ENCODE measurements around the gene PRAME.
"Not testable (repeated sequence)": the region's sequence is repeated elsewhere in the genome, so short reads cannot be mapped to it uniquely, and the experiment has no call there.

Gene PRAME

GRCh38 chr22:22528780-22529179, 30.3 kb downstream of the PRAME start:
- DNase-seq (no peak), ATAC-seq (no peak)
- no peaks in the 10 kb centered on the region for H3K36me3 Mint-ChIP-seq (ENCODE audit: low read depth)
- peaks cover 8% of the 10 kb centered on the region for H3K27me3 Mint-ChIP-seq
- H3K4me1 Mint-ChIP-seq, result no peaks in the 10 kb centered on the region
- no peak overlapping the region for H3K4me3 Mint-ChIP-seq
- no peak overlapping the region for H3K27ac Mint-ChIP-seq
- H3K9me3 Mint-ChIP-seq, result no peaks in the 10 kb centered on the region

GRCh38 chr22:22527312-22527711, 31.8 kb downstream of the PRAME start:
- ATAC-seq (no peak), DNase-seq (no peak)
- H3K4me3 Mint-ChIP-seq, result no peak overlapping the region
- H3K4me1 Mint-ChIP-seq, result no peaks in the 10 kb centered on the region
- no peaks in the 10 kb centered on the region for H3K9me3 Mint-ChIP-seq
- no peaks in the 10 kb centered on the region for H3K36me3 Mint-ChIP-seq (ENCODE audit: low read depth)
- H3K27ac Mint-ChIP-seq, result no peak overlapping the region
- H3K27me3 Mint-ChIP-seq, result peaks cover 11% of the 10 kb centered on the region

GRCh38 chr22:22526125-22526912, 32.7 kb downstream of the PRAME start:
- no peak overlapping the region for H3K4me3 Mint-ChIP-seq
- ATAC-seq, result no peak
- no peaks in the 10 kb centered on the region for H3K36me3 Mint-ChIP-seq (ENCODE audit: low read depth)
- H3K4me1 Mint-ChIP-seq, result no peaks in the 10 kb centered on the region
- H3K27ac Mint-ChIP-seq, result no peak overlapping the region
- DNase-seq, result no peak
- H3K9me3 Mint-ChIP-seq, result no peaks in the 10 kb centered on the region
- peaks cover 11% of the 10 kb centered on the region for H3K27me3 Mint-ChIP-seq

- ATAC-seq, result no peak
- DNase-seq, result no peak
- Mint-ChIP-seq H3K27ac (no peak overlapping the region), H3K9me3 (no peaks in the 10 kb centered on the region), H3K27me3 (peaks cover 16% of the 10 kb centered on the region), H3K4me3 (no peak overlapping the region), H3K36me3 (ENCODE audit: low read depth) (no peaks in the 10 kb centered on the region), H3K4me1 (no peaks in the 10 kb centered on the region)
Observed at GRCh38 chr22:22523494-22523893, 35.6 kb downstream of the PRAME start.

GRCh38 chr22:22521631-22522030, 37.4 kb downstream of the PRAME start:
- no peak for ATAC-seq
- H3K27me3 Mint-ChIP-seq, result peaks cover 16% of the 10 kb centered on the region

GRCh38 chr22:22520667-22521602, 38.1 kb downstream of the PRAME start:
- ATAC-seq (no peak), DNase-seq (no peak)
- H3K27ac Mint-ChIP-seq, result no peak overlapping the region
- H3K36me3 Mint-ChIP-seq (ENCODE audit: low read depth), result no peaks in the 10 kb centered on the region
- no peaks in the 10 kb centered on the region for H3K4me1 Mint-ChIP-seq
- H3K4me3 Mint-ChIP-seq, result no peak overlapping the region
- peaks cover 21% of the 10 kb centered on the region for H3K27me3 Mint-ChIP-seq
- H3K9me3 Mint-ChIP-seq, result no peaks in the 10 kb centered on the region

More at GRCh38 chr22:22521631-22522030, 37.4 kb downstream of the PRAME start:
- H3K9me3 Mint-ChIP-seq, result no peaks in the 10 kb centered on the region
- no peak overlapping the region for H3K4me3 Mint-ChIP-seq
- no peak overlapping the region for H3K27ac Mint-ChIP-seq
- no peaks in the 10 kb centered on the region for H3K4me1 Mint-ChIP-seq
- H3K36me3 Mint-ChIP-seq (ENCODE audit: low read depth), result no peaks in the 10 kb centered on the region
- no peak for DNase-seq

- H3K27ac Mint-ChIP-seq, result no peak within 1 kb of the TSS
- H3K27me3 Mint-ChIP-seq, result peaks cover 23% of the 10 kb centered on the region
- no peak within 1 kb of the TSS for H3K4me3 Mint-ChIP-seq
- ATAC-seq (no peak), DNase-seq (no peak)
- no peaks in the 10 kb centered on the region for H3K9me3 Mint-ChIP-seq
- H3K36me3 Mint-ChIP-seq (ENCODE audit: low read depth), result no peaks in the 10 kb centered on the region
- no peaks in the 10 kb centered on the region for H3K4me1 Mint-ChIP-seq
Observed at GRCh38 chr22:22520020-22520656, 38.9 kb downstream of the PRAME start, which contains the start of gene ZNF280A. TSS of gene ZNF280A (minus strand) at chr22:22520270. CDS start at chr22:22515630, 4,640 bp downstream.

- no peak overlapping the region for H3K27ac Mint-ChIP-seq
Observed at GRCh38 chr22:22519591-22519990, 39.5 kb downstream of the PRAME start.

GRCh38 chr22:22516992-22517391, 42.1 kb downstream of the PRAME start:
- Mint-ChIP-seq H3K27ac (no peak overlapping the region), H3K4me1 (no peaks in the 10 kb centered on the region), H3K27me3 (peaks cover 28% of the 10 kb centered on the region), H3K4me3 (no peak overlapping the region), H3K36me3 (ENCODE audit: low read depth) (no peaks in the 10 kb centered on the region), H3K9me3 (no peaks in the 10 kb centered on the region)
- DNase-seq (no peak), ATAC-seq (no peak)

More at GRCh38 chr22:22519591-22519990, 39.5 kb downstream of the PRAME start:
- no peak for ATAC-seq
- H3K27me3 Mint-ChIP-seq, result peaks cover 23% of the 10 kb centered on the region
- no peak overlapping the region for H3K4me3 Mint-ChIP-seq
- no peaks in the 10 kb centered on the region for H3K9me3 Mint-ChIP-seq
- no peaks in the 10 kb centered on the region for H3K4me1 Mint-ChIP-seq
- DNase-seq, result no peak
- no peaks in the 10 kb centered on the region for H3K36me3 Mint-ChIP-seq (ENCODE audit: low read depth)

GRCh38 chr22:22515890-22516289, 43.2 kb downstream of the PRAME start:
- Mint-ChIP-seq H3K9me3 (peaks cover 5% of the 10 kb centered on the region), H3K27ac (no peak overlapping the region), H3K36me3 (ENCODE audit: low read depth) (no peaks in the 10 kb centered on the region), H3K4me3 (no peak overlapping the region), H3K4me1 (no peaks in the 10 kb centered on the region), H3K27me3 (peaks cover 28% of the 10 kb centered on the region)
- DNase-seq, result no peak
- ATAC-seq, result no peak

- not testable (repeated sequence) for H3K4me3 Mint-ChIP-seq; H3K36me3 Mint-ChIP-seq (ENCODE audit: low read depth); DNase-seq; ATAC-seq; H3K27ac Mint-ChIP-seq; H3K4me1 Mint-ChIP-seq
- H3K27me3 Mint-ChIP-seq, result peaks cover 25% of the 10 kb centered on the region
- peaks cover 13% of the 10 kb centered on the region for H3K9me3 Mint-ChIP-seq
Observed at GRCh38 chr22:22514431-22514830, 44.6 kb downstream of the PRAME start.

GRCh38 chr22:22513619-22514018, 45.4 kb downstream of the PRAME start:
- H3K9me3 Mint-ChIP-seq, result peaks cover 15% of the 10 kb centered on the region
- no peaks in the 10 kb centered on the region for H3K4me1 Mint-ChIP-seq
- peaks cover 24% of the 10 kb centered on the region for H3K27me3 Mint-ChIP-seq
- no peak overlapping the region for H3K27ac Mint-ChIP-seq
- no peak overlapping the region for H3K4me3 Mint-ChIP-seq
- ATAC-seq (no peak), DNase-seq (no peak)
- H3K36me3 Mint-ChIP-seq (ENCODE audit: low read depth), result no peaks in the 10 kb centered on the region

GRCh38 chr22:22512951-22513350, 46.1 kb downstream of the PRAME start:
- peaks cover 15% of the 10 kb centered on the region for H3K9me3 Mint-ChIP-seq
- H3K27me3 Mint-ChIP-seq, result peaks cover 24% of the 10 kb centered on the region
- no peak for DNase-seq
- ATAC-seq, result no peak
- peaks cover under 1% of the 10 kb centered on the region for H3K4me1 Mint-ChIP-seq
- H3K4me3 Mint-ChIP-seq, result no peak overlapping the region
- no peaks in the 10 kb centered on the region for H3K36me3 Mint-ChIP-seq (ENCODE audit: low read depth)
- H3K27ac Mint-ChIP-seq, result no peak overlapping the region

GRCh38 chr22:22510833-22511232, 48.2 kb downstream of the PRAME start:
- peaks cover 14% of the 10 kb centered on the region for H3K27me3 Mint-ChIP-seq
- H3K36me3 Mint-ChIP-seq (ENCODE audit: low read depth), result peaks cover 11% of the 10 kb centered on the region
- not testable (repeated sequence) for H3K4me3 Mint-ChIP-seq, DNase-seq, H3K4me1 Mint-ChIP-seq, ATAC-seq, H3K27ac Mint-ChIP-seq
- H3K9me3 Mint-ChIP-seq, result peaks cover 15% of the 10 kb centered on the region

Data from activated naive CD8-positive, alpha-beta T cell treated with anti-CD3 and anti-CD28 coated beads, Interleukin-2, amount 50 U/mL, for 24 hours (primary cell).